Osteocyte (in vitro differentiated cells): ENCODE data around the gene RTN3. TPM values are rescaled to one million over a fixed set of nuclear protein-coding genes. Genes with fewer than 3 reads are reported as not detected.
A peak's percentile ranks its signal among the peaks of the same experiment; 100 is the strongest.

Experiments
- DNase-seq: peaks from one replicate; pipeline ENCODE4 v3.0.0; 2021; ENCODE audit warnings: mixed read lengths; ENCODE audit not compliant: unreplicated experiment; ENCODE audit errors: extremely low spot score
- H3K27ac Mint-ChIP-seq: one replicate; pipeline ENCODE4 v1.8.0; 2021; ENCODE audit warnings: mild to moderate bottlenecking, mixed read lengths; ENCODE audit not compliant: unreplicated experiment
- H3K27me3 Mint-ChIP-seq: one replicate; pipeline ENCODE4 v1.8.0; 2021; ENCODE audit warnings: mixed read lengths; ENCODE audit not compliant: unreplicated experiment
- H3K36me3 Mint-ChIP-seq: one replicate; pipeline ENCODE4 v1.8.0; 2021; ENCODE audit warnings: mixed read lengths; ENCODE audit not compliant: unreplicated experiment
- H3K4me1 Mint-ChIP-seq: one replicate; pipeline ENCODE4 v1.8.0; 2021; ENCODE audit warnings: mixed read lengths; ENCODE audit not compliant: unreplicated experiment
- H3K4me3 Mint-ChIP-seq: one replicate; pipeline ENCODE4 v1.8.0; 2021; ENCODE audit warnings: mild to moderate bottlenecking, moderate library complexity, mixed read lengths; ENCODE audit not compliant: unreplicated experiment
- H3K9me3 Mint-ChIP-seq: one replicate; pipeline ENCODE4 v1.8.0; 2021; ENCODE audit warnings: mixed read lengths; ENCODE audit not compliant: unreplicated experiment
- total RNA-seq: library from RNA; stranded (reverse); gene quantifications from 2 replicates; pipeline ENCODE4 v1.2.1, GENCODE V29; 2021
- TF ChIP-seq, protein P1 (sequence below): fragments of 200-600 bp; sonication (generic); IDR thresholded peaks from 2 replicates; pipeline ENCODE4 v1.5.0; 2021; ENCODE audit warnings: antibody characterized with exemption, mild to moderate bottlenecking, moderate library complexity

RTN3 gene
- total RNA-seq, 1 donor from 2014 or later = 109 TPM

DNA sequence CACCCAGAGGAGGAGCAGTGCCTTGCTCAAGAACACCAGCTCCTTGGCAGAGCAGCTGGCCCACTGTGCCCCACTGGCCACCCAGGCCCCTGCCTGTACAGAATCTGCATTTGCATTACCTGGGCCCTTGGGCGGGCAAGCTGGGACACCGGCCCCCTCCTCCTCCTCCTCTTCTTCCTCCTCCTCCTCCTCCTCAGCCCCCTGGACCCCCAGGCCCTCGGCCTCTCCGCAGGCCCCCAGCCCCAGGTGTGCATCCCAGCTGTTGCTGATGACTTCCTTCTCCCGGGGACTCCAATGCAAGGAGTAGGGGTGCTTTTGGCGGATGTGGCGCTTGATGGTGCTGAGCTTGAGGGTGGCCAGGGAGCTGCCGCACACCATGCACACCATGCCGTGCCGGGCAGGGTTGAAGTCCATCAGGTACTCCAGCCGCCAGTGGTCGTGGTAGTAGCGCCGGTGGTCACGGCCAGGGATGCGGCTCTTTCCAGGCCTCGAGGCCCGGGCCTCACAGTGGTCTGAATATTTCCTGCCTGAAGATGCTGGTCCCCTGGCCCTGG, 84.5 kb downstream of the RTN3 start:
- DNase-seq = no peak
- TF ChIP-seq, protein P1, sequence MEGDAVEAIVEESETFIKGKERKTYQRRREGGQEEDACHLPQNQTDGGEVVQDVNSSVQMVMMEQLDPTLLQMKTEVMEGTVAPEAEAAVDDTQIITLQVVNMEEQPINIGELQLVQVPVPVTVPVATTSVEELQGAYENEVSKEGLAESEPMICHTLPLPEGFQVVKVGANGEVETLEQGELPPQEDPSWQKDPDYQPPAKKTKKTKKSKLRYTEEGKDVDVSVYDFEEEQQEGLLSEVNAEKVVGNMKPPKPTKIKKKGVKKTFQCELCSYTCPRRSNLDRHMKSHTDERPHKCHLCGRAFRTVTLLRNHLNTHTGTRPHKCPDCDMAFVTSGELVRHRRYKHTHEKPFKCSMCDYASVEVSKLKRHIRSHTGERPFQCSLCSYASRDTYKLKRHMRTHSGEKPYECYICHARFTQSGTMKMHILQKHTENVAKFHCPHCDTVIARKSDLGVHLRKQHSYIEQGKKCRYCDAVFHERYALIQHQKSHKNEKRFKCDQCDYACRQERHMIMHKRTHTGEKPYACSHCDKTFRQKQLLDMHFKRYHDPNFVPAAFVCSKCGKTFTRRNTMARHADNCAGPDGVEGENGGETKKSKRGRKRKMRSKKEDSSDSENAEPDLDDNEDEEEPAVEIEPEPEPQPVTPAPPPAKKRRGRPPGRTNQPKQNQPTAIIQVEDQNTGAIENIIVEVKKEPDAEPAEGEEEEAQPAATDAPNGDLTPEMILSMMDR = no peak
- Mint-ChIP-seq H3K4me3 (peak overlapping the region; percentile 50), H3K9me3 (no peaks in the 10 kb centered on the region), H3K36me3 (peaks cover 6% of the 10 kb centered on the region), H3K27ac (no peak overlapping the region), H3K27me3 (no peaks in the 10 kb centered on the region), H3K4me1 (peaks cover 40% of the 10 kb centered on the region)

DNA sequence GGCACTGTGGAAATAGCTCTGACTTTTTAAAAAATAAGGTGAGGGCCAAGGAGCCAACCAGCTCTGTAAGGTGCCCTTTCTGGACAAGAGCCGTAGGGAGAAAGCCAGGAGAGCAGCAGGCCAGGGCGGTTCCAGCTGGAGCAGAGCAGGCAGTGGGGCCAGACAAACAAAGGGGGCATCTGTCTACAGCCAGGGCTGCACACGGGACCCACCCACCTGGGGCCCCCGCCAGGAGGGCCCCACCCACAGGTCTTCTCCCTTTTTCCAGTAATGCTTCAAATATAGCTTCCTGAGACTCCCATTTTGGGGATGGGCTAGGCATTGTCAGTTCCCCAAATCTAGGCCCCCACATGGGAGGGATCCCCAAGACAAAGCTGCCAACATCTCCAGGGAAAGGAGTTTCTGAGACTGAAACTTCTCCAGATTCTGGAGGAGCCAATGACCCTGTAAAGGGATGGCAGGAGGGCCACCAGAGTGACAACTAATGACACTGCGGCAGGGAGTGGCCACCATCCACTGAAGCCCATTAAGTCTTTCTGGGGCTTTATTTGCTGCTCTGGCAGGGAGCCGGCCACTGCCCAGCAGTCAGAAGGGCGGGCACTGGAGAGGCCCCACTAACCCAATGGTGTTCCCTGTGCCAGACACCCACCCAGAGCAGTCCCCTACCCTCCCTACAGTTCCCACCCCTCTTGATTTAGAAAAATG, 85.4 kb downstream of the RTN3 start:
- TF ChIP-seq, protein P1 = no peak
- H3K36me3 Mint-ChIP-seq = peaks cover 6% of the 10 kb centered on the region
- H3K4me3 Mint-ChIP-seq = peak overlapping the region; percentile 89
- DNase-seq = no peak
- no peaks in the 10 kb centered on the region for H3K27me3 Mint-ChIP-seq
- H3K9me3 Mint-ChIP-seq = no peaks in the 10 kb centered on the region
- peaks cover 34% of the 10 kb centered on the region for H3K4me1 Mint-ChIP-seq
- peak overlapping the region; percentile 91 for H3K27ac Mint-ChIP-seq

DNA sequence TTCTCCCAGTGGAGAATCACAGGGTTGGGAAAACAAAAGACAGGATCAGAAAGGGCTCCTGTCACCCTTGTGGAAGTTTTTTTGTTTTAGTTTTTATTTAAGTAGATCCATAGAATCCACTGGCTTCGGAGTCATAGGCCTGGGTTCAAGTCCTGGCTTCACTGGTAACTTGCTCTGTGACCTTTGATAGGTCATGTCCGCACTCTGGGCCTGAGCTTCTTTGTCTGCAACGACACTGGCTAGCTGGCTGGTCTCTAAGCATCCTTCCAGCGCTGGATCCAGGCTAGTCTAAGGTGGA, 85.9 kb downstream of the RTN3 start:
- TF ChIP-seq, protein P1 = no peak
- no peaks in the 10 kb centered on the region for H3K9me3 Mint-ChIP-seq
- peaks cover 29% of the 10 kb centered on the region for H3K4me1 Mint-ChIP-seq
- no peaks in the 10 kb centered on the region for H3K27me3 Mint-ChIP-seq
- no peak for DNase-seq
- H3K27ac Mint-ChIP-seq = peak overlapping the region; percentile 91
- H3K36me3 Mint-ChIP-seq = peaks cover 6% of the 10 kb centered on the region
- H3K4me3 Mint-ChIP-seq = peak overlapping the region; percentile 89

DNA sequence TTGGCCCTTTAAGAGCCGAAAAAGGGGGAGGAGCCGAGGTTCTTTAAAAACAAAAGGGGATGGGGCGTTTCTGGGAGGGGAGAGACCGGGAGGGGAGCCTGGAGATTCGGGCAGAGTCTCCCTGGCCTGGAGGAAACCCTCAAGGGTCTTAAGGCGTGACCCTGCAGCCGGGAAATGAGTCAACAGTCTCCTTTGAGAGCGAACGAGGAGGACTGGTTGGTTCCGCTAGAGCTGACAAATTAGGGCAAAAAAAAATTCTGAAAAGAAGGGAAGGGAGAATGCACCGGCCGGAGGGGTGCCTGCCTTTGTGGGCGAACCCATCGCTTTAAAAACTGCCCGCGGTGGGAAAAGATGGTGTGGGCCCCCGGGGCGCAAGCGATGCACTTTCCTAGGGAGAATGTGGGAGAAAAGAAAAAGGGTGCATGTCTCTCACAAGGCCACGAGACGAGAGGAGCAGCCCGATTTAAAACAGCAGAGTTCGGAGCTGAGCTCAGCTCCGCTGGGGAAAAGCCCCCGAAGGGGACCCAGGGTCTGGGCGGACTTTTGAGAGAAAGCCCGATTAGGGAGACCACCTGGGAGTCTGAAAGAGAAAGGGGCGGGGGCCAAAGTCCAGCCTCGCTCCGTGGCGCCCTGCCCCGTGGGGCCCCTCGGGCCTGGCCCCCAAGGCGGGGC, 86.4 kb downstream of the RTN3 start:
- peak overlapping the region; percentile 91 for H3K27ac Mint-ChIP-seq
- DNase-seq = no peak

More for the DNA sequence above, 86.4 kb downstream of the RTN3 start:
- H3K4me1 Mint-ChIP-seq = peaks cover 28% of the 10 kb centered on the region
- H3K4me3 Mint-ChIP-seq = peak overlapping the region; percentile 89
- H3K27me3 Mint-ChIP-seq = no peaks in the 10 kb centered on the region
- TF ChIP-seq, protein P1 = no peak
- H3K36me3 Mint-ChIP-seq = peaks cover 6% of the 10 kb centered on the region
- H3K9me3 Mint-ChIP-seq = no peaks in the 10 kb centered on the region
